Limb (tissue), 2 donors: ENCODE data around the gene PRPSAP2.
"Not testable (repeated sequence)": the region's sequence is repeated elsewhere in the genome, so short reads cannot be mapped to it uniquely, and the experiment has no call there.

Source experiments
- DNase-seq, 2 donors: peaks; one replicate each; pipeline ENCODE4 v3.0.0-alpha.2; 2016; ENCODE audit errors: extremely low spot score in 2 of 2

The PRPSAP2 gene, protein sequence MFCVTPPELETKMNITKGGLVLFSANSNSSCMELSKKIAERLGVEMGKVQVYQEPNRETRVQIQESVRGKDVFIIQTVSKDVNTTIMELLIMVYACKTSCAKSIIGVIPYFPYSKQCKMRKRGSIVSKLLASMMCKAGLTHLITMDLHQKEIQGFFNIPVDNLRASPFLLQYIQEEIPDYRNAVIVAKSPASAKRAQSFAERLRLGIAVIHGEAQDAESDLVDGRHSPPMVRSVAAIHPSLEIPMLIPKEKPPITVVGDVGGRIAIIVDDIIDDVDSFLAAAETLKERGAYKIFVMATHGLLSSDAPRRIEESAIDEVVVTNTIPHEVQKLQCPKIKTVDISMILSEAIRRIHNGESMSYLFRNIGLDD

DNA sequence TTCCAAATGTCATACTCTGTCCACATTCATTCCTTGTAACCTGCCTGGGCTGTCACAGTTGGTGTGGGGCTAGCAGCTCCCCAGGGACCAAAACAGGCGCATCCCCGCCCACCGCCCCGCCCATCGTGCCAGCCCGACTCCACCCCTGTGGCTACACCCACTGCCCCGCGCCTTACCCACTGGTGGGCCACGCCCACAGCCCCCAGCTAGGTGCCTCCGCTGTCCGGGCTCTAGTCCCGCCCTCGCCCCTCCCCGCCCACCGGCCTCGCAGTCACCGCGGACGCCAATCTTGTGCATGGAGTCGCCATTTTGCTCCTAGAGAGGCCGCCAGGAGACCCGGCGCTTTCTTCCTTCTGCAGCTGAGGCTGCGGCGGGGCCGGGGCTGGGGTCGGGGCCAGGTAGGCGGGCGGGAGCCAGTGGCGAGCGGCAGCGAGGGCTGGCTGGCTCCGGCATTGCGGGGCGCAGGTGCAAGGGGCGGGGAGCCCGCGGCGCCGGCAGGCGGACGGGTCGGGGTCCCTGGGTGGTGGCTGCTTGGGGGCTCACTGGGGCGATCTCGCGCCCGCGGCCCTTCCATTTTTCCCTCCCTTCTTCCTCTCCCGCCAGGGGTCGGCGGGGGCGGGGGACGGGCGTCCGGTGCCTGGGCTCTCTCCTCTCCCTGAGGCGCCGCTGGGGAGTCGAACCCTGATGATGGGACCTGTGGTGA lies at the start of gene PRPSAP2:
PRPSAP2 (plus strand) TSS at position 268 of the 703 bp plus-strand sequence. CDS start 7,703 bp downstream, outside the sequence.
- peak; percentile 93 to 96 for DNase-seq

DNA sequence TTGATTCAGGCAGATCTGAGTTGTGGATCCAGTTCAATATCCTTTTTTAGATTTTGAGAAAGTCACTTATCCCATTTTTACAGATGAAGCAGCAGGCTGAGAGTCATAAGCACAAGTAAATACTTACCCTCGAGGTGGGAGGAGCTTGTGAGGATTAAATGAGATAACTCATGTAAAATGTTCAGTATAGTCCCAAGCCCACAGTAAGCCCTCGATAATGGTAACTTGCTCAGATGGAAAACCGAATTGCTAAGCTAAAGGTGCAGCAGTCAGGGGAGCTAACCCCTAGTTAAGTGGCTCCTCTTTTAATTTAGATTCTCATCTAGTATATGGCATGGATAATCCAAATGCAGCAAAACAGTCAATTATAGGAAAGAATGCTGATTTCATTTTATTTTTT lies 42.0 kb upstream of the PRPSAP2 start:
- DNase-seq = not testable (repeated sequence)

DNA sequence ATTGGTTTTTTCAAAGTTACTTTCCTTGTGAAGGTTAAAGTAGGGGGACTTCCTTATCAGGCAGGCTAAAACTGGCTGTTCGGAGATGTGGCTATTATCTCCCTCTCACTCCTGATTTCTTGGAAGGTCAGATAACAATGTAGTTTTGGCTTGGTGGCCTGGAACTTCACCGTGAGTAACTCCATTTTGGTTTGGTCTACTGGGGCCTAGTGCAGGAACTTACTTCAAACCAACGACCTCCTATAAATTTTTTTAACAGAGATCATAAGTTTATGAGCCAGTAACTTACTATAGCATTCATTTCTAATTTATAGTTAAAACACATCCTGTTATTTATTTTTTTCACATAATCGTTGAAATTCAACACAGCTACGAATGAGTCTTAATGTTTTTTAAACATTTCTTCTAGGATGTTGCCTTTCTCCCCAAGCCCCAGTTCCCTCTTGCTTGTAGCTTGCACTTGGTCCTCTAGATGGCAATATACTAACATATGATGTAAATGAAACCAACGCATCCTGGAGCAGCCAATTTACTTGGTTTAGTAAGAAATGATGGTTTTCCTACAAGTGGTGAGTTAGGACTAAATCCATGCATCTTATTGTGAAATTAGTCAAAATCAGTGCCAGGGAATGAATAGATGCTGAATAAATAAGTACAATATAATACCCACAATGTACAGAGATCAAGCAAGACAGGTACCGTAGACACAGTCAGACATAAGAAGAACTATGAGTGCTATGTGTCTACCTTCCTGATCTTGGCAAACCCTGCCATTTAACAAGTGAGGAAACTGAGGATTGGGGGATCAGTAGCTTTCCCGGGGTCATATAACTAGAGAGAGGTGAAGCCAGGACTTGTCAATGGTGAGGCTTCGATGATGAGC lies 41.2 kb upstream of the PRPSAP2 start:
- peak; percentile 22 to 72 for DNase-seq

DNA sequence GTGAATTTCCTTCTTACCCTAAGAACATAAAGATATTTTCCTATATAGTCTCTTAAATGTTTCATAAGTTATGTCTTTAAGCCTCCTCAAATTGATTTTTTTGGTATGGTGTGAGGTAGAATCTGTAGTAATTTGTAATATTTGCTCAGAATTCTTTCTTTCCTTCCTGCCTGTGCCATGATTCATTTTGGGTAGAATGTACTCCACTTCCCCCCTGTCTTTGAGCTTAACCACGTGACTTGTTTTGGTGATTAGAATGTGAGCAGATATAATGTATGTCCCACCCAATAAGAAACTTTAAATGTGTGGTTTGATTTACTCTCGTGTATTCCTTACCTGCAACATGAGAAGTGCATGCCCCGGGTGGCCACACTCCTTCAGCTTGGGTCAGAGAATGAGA lies 36.5 kb upstream of the PRPSAP2 start:
- not testable (repeated sequence) for DNase-seq

DNA sequence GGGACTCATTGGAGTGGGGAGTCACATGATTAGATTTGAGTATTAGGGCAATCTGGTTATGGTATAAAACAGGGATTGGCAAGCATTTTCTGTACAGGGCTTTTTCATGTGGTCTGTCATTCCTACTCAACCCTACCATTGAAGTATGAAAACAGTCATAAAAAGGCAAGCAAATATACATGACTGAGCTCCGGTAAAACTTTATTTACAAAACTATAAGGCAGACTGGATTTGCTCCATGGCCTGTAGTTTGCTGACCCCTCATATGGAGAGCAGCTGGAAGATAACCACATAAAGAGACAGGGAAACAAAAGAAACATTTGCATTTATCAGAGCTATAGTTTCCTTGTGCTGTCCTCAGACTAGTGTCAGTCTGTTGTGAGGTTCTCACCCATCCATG lies 30.3 kb upstream of the PRPSAP2 start:
- DNase-seq = not testable (repeated sequence)

DNA sequence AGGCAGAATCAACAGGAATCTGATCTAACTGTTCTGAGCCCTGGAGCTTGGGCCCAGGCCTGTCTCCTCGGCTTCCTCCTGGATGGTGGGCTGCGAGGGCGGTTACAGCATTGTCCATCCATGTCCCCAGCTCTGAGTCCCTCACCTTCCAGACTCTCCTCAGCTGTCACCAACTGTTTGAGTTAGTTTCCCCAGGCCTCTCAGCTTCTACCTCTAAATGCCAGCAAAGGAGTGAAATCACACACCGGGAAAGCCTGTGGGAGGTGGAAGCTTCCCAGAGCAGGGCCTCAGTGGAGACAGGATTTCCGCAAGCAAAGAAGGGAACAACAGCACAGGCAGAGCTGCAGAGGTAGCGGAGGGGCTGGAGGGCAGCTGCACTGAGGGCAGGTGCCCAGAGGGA lies 9.4 kb upstream of the PRPSAP2 start:
- DNase-seq = no peak

DNA sequence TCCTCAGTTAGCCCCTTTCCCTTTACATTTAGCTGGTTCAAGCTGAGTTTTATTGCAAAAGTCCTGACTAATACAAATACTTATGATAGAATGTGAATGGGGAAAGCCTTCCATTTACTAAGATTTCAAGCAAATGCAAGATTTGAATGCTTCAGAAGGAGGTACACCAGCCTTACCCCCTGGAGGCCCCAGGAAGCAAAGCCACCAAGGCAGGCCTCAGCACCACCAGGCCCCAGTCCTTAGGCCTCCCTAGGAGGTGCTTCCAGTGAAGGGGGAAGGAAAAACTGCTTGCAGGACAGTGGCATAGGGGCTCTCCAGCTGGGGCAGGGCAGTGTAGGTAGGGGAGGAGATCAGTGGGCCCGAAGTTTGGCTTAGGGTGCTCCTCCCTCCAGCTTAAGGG lies 7.3 kb upstream of the PRPSAP2 start:
- no peak for DNase-seq

DNA sequence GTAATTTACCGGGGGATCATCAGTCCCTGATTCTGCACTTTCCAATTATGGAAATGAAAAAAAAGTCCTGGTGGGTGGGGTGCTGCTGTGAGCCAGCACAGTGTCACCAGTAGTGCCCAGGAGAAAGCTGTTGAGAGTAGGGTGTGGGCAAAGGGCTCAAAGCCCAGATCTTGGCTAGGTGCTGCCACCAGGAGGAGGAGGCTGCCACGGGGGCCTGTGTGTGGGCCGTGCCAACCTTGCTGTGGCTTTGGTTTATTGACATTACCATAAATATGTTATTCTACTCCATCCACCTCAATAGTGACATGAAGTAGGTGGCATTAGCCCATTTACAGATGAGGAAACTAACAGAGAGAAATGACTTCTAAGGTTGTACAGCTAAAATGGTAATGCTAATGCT lies 6.7 kb upstream of the PRPSAP2 start:
- no peak for DNase-seq

DNA sequence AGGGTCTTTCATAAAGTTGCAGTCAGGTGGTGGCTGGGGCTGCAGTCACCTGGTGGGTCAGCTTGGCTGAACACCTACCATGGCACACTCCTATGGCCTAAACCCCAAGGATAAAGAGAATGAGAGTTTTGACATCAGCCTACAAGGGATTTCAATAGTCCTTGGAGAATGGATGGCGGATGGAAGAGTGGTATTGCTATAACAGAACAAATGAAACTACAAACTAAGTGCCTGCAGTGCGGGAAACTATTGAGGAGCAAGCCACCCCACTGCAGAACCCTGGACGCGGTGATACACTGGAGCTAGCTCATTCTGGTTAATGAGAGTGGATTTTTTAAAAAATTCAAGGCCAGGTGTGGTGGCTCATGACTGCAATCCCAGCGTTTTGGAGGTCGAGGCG lies 3.0 kb upstream of the PRPSAP2 start:
- DNase-seq = no peak

DNA sequence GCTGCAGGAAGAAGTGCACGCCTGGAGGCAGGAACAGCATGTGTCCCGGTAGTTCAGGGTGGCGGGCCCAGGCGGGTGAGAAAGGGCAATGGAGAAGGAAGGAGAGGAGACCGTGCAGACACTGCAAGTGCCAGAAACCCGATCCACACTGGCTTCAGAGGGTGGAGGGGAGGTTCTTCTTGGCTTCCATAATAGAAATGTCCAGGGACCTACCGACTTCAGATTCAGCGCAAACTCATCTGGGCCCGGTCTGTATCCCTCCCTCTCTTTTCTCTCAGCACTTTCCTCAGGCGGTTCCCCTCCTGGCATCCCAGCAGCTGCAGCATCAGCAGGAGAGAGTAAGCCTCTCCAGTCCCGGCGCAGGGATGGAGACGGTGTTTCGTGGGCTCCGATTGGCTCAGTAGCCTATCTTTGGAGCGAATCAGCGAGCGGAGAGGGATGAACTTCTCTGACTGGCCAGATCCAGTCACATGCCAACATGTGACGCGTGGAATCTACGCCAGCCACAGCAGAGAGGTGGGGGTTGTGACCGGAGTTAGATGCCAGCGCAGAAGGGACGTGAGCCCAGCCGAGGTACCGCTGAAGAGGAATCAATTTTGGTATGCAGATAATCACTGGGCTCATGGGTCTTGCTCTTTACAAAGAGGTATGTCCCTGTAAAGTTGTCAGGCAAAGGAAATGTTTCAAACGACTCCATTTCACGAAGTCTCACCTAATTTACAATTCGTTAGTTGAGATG lies 1.9 kb upstream of the PRPSAP2 start:
- DNase-seq = peak; percentile 93 to 95

DNA sequence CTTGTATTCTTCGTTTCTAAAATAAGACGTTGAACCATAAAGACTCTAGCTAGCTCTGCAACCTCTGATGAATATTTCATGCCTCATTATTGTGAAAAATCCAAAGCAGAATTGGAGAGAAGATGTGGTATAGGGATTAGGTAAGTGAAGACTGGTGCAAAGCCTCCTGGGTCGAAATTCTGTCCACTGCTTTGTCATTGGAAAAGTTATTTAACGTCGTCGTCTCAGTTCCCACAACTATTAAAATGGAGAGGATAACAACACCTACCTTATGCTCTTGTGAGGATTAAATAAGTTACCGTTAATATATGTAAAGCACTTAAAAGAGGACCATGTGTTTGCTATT lies 1.4 kb upstream of the PRPSAP2 start:
- peak in 1 of 2 donors; percentile 6 for DNase-seq

DNA sequence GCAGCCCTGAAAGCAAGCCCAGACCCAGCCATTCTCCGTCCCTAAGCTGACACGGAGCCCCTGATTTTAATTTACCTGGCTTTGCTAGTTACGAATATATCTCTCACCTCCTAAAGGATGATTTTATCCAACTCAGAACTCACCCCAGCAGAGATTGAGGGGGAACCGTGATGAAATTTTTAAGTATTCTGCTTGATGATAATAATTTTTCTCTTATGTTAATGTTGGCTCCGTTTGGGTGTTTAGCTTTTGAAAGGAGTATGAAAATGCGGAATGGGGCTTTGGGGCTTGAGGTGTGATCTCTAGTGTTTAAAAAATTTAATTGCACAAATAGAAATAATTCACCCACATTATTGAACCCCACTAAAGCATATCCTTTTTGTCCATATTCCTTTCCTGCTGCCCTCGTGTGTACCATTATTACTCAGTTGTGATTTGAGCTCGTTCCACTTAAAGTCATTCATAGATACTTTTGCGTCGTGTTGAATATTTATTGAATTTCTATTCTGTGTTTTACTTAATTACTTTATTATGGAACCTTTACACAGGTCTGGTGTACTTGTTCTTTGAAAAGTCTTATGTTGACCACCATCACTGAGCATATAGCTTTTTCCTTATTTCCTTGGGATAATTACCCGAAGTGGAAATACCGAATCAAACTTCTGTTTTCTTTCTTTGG lies 775 bp downstream of the PRPSAP2 start:
- DNase-seq = no peak

DNA sequence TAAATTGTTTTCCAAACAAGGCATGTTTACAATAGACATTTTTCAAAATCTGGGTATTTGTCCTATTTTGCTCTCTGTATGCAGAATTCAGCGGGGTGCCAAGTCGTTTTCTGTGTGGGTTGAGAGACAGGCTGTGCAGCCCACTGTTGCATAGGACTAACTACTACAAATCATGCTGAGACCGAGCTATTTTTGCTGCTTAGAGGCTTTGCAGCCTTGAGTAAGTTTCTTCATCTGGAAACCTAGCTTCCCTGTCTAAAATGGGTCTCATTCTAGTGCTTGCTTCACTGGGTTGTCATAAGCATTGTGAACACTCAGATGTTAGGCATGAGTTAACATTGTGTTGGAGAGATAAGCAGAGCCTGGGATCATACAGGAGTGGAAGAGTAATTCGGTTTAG lies 1.3 kb downstream of the PRPSAP2 start:
- DNase-seq = no peak

DNA sequence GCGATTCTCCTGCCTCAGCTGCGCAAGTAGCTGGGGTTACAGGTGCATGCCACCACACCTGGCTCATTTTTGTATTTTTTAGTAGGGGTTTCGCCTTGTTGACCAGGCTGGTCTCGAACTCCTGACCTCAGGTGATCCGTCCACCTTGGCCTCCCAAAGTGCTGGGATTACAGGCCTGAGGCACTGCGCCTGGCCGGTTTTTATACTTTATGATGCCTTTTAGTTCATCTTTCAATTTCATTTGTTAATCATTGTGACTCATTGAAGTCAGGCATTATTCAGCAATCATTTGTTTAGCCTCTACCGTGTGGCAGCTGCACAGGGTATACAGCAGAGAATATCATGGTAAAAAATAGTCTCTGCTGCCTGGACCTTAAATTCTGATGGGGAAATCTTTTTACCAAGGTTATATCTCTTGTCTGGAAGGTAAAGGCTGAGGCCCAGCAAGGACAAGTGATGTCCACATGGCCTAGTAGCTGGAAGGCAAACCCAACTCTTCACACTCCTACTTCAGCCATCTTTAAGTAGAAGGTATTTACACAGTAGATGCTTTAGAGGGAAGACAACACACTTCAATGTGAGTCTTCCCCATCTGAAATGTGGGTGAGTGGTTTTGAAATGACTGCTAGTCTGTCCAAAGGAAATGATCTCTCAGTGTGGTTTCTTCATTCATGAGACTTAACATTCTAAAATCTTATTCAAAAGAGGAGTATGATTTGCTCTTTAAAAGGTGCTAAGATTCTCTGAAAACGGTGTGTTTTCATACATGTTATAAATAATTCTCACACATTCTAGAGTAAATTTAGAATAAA lies 2.4 kb downstream of the PRPSAP2 start:
- no peak for DNase-seq

DNA sequence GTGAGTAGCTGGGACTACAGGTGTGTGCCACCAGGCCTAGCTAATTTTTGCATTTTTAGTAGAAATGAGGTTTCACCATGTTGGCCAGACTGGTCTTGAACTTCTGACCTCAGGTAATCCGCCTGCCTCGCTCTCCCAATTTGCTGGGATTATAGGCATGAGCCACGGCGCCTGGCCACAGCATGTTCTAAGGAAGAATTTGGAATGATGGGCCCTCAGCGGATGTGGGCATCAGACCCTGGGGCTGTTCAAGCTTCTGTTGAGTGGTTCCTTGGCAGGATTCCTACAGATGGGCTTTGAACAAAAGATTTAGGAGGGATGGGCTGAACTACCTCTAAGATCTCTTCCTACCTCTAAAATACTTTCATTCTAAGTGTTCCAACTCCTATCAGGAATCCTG lies 4.1 kb downstream of the PRPSAP2 start:
- DNase-seq = no peak

DNA sequence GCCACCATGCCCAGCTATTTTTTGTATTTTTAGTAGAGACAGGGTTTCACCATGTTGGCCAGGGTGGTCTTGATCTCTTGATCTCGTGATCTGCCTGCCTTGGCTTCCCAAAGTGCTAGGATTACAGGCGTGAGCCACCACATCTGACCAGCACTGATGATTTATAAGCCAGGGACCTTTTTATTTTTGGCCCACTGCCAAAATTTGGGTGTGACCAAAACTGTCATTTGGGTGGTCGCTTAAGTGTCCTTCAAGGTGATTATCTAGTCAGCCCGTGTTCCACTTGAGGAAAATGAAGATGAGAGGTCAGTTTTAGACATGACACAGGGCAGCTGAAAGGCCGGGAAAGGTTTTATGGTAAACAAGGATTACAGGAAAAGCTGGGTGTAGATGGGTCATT lies 7.1 kb downstream of the PRPSAP2 start:
- not testable (repeated sequence) for DNase-seq

DNA sequence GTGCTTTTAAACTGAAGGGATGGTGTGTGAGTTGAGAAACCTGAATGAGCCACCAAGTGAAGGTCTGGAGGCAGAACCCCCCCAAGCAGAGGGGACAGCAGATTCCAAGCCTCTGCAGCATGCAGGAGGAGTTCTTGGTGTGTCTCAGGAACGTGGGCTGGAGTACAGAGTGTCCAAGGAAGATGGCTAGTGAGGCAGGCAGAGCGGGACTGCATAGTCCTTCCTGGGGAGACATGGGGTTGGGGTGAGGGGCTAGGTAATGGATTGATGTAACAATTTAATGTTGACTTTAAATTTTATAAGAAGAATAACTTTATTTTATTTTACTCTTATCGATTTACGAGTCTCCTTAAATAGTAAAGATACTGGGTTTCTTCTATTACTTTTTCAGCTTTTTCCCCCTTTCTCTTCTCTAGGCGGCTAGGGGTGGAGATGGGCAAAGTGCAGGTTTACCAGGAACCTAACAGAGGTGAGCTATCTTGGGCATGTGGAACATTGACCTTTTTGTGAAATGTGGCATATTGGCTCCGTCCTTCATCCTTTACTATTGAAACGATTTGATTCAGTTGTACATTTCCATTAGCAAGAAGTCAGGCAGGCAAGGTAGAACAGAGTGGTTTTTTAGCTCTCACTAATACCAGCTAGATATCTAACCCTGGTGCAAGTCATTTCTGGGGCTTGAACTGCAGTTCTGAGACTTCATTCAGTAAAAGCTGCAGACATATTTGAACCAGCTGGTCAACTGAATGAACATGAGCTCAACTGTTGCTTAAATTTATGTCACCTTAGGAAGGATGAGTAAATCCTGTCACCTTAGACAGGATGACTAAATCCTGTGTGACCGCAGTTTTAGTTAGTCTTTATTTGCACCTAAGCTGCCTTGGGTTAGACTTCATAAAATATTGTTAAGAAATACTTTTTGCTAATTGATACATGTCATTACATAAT lies 9.2 kb downstream of the PRPSAP2 start:
- no peak for DNase-seq

DNA sequence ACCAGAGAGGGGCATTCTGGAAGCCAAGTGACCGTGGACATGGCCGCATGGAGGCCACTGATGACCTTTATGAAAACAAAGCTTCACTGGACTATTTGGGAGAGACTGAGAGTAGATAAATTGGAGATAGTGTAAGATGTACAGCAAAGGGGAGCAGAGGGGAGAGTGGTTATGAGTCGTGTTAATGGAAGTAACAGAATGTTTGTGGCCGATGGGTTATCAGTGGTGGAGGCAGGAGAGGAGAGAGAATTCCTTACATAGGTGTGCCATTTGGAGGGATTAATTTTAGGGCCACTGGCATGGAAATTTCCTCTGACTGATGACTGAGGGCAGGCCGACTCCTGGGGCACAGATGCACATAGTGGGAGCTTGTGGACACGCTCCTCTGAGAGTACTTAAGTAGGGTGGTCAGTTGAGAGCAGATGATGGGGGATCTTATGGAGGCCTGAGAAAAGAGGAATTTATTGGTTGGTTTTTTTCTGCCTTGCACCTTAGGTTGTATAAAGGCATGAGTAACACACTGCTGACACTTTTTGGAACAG lies 19.2 kb downstream of the PRPSAP2 start:
- no peak for DNase-seq
